ENCODE measurements around the gene RNH1.

DNA sequence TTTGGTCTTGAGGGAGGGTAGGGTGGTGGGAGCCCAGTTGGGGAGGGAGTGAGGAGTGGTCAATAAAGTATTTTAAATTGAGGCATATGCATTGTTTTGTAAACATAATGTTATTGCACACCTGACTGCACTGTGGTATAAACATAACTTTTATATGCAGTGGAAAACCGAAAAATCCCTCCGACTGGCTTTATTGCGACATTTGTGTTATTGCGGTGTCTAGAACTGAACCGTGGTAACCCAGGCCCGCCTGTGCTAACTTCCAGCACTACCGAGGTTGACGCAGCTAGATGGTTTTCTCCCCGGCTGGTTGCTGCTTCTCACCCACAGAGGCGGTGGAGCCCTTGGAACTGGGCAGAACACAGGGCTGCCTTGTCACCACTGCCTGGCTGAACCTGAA lies 7.6 kb upstream of the RNH1 start:
- TF ChIP-seq, protein P1, sequence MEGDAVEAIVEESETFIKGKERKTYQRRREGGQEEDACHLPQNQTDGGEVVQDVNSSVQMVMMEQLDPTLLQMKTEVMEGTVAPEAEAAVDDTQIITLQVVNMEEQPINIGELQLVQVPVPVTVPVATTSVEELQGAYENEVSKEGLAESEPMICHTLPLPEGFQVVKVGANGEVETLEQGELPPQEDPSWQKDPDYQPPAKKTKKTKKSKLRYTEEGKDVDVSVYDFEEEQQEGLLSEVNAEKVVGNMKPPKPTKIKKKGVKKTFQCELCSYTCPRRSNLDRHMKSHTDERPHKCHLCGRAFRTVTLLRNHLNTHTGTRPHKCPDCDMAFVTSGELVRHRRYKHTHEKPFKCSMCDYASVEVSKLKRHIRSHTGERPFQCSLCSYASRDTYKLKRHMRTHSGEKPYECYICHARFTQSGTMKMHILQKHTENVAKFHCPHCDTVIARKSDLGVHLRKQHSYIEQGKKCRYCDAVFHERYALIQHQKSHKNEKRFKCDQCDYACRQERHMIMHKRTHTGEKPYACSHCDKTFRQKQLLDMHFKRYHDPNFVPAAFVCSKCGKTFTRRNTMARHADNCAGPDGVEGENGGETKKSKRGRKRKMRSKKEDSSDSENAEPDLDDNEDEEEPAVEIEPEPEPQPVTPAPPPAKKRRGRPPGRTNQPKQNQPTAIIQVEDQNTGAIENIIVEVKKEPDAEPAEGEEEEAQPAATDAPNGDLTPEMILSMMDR (conservative IDR thresholded peaks at IDR 0.05 in 1 of 2, IDR thresholded peaks at IDR 0.05 in 1 of 2; ENCODE audit: extremely low read depth in 1 of 2, insufficient read depth in 1 of 2, low read depth in 1 of 2, low read length in 2 of 2), result no peak
- TF ChIP-seq EZH2 (IDR thresholded peaks at IDR 0.05; ENCODE audit: borderline replicate concordance, low read length), result no peak
